ENCODE measurements around the gene SEMA3D.

Gene SEMA3D

GRCh38 chr7:85119934-85120333, 66.9 kb downstream of the SEMA3D start:
- no peak for DNase-seq

- DNase-seq, result no peak
These were observed 71.0 kb downstream of the SEMA3D start for GRCh38 chr7:85115862-85116261.

GRCh38 chr7:85115006-85115405, 71.8 kb downstream of the SEMA3D start:
- DNase-seq, result no peak

- DNase-seq, result no peak
These were observed 72.5 kb downstream of the SEMA3D start for GRCh38 chr7:85114342-85114741.

GRCh38 chr7:85111761-85112160, 75.1 kb downstream of the SEMA3D start:
- DNase-seq, result no peak

GRCh38 chr7:85106719-85107118, 80.1 kb downstream of the SEMA3D start:
- no peak for DNase-seq

GRCh38 chr7:85104432-85105205, 82.2 kb downstream of the SEMA3D start:
- DNase-seq, result no peak

- no peak for DNase-seq
These were observed 82.9 kb downstream of the SEMA3D start for GRCh38 chr7:85103962-85104361.

- no peak for DNase-seq
These were observed 83.5 kb downstream of the SEMA3D start for GRCh38 chr7:85103357-85103756.

- no peak for DNase-seq
These were observed 84.0 kb downstream of the SEMA3D start for GRCh38 chr7:85102813-85103350.

- DNase-seq, result no peak
These were observed 85.5 kb downstream of the SEMA3D start for GRCh38 chr7:85101347-85101746.

- DNase-seq, result no peak
These were observed 89.0 kb downstream of the SEMA3D start for GRCh38 chr7:85097844-85098243.

GRCh38 chr7:85095806-85096205, 91.0 kb downstream of the SEMA3D start:
- no peak for DNase-seq

- DNase-seq, result no peak
These were observed 91.5 kb downstream of the SEMA3D start for GRCh38 chr7:85095366-85095765.

- DNase-seq, result no peak
These were observed 92.7 kb downstream of the SEMA3D start for GRCh38 chr7:85094046-85094725.

GRCh38 chr7:85091565-85091928, 95.3 kb downstream of the SEMA3D start:
- no peak for DNase-seq

GRCh38 chr7:85090919-85091564, 95.8 kb downstream of the SEMA3D start:
- DNase-seq, result no peak

- DNase-seq, result no peak
These were observed 96.7 kb downstream of the SEMA3D start for GRCh38 chr7:85090143-85090542.

- DNase-seq, result no peak
These were observed 105.0 kb downstream of the SEMA3D start for GRCh38 chr7:85081846-85082245.

- DNase-seq, result no peak
These were observed 105.5 kb downstream of the SEMA3D start for GRCh38 chr7:85081392-85081791.

- no peak for DNase-seq
These were observed 107.4 kb downstream of the SEMA3D start for GRCh38 chr7:85079434-85079833.

GRCh38 chr7:85078181-85078580, 108.7 kb downstream of the SEMA3D start:
- no peak for DNase-seq

GRCh38 chr7:85075864-85076263, 111.0 kb downstream of the SEMA3D start:
- no peak for DNase-seq

GRCh38 chr7:85074992-85075391, 111.9 kb downstream of the SEMA3D start:
- no peak for DNase-seq
